Glutamatergic neuron (in vitro differentiated cells): ENCODE results near the gene APOA4. TPM values are rescaled to one million over a fixed set of nuclear protein-coding genes. Genes with fewer than 3 reads are reported as not detected.

Source experiments
- DNase-seq: peaks from one replicate; pipeline ENCODE4 v3.0.0; 2022
- H3K27ac Mint-ChIP-seq: one replicate; pipeline ENCODE4 v1.8.0; 2020; ENCODE audit warnings: mild to moderate bottlenecking, mixed read lengths, inconsistent platforms; ENCODE audit not compliant: unreplicated experiment
- H3K27me3 Mint-ChIP-seq: one replicate; pipeline ENCODE4 v1.8.0; 2020; ENCODE audit warnings: mild to moderate bottlenecking, moderate library complexity, mixed read lengths, inconsistent platforms; ENCODE audit not compliant: unreplicated experiment
- H3K36me3 Mint-ChIP-seq: one replicate; pipeline ENCODE4 v1.8.0; 2020; ENCODE audit warnings: mild to moderate bottlenecking, mixed read lengths, inconsistent platforms; ENCODE audit not compliant: unreplicated experiment
- H3K4me1 Mint-ChIP-seq: one replicate; pipeline ENCODE4 v1.8.0; 2020; ENCODE audit warnings: mild to moderate bottlenecking, low read depth, mixed read lengths, inconsistent platforms; ENCODE audit not compliant: unreplicated experiment
- H3K4me3 Mint-ChIP-seq: one replicate; pipeline ENCODE4 v1.8.0; 2020; ENCODE audit warnings: mild to moderate bottlenecking, mixed read lengths, inconsistent platforms; ENCODE audit not compliant: unreplicated experiment
- H3K9me3 Mint-ChIP-seq: one replicate; pipeline ENCODE4 v1.8.0; 2020; ENCODE audit warnings: mild to moderate bottlenecking, moderate library complexity, mixed read lengths, inconsistent platforms; ENCODE audit not compliant: unreplicated experiment
- total RNA-seq: library from RNA; stranded (reverse); fragmentation: NEBNext Ultra II Directional; extraction: Animal tissue kit (Norgen Biotek cat#: 25700); gene quantifications from one replicate; pipeline ENCODE4 v1.2.1, GENCODE V29; 2021; ENCODE audit not compliant: unreplicated experiment
- TF ChIP-seq, protein P1 (sequence below): fragments of 200-600 bp; sonication (generic); IDR thresholded peaks from one replicate; pipeline ENCODE4 v1.5.0; 2021; ENCODE audit not compliant: partially characterized antibody, unreplicated experiment

APOA4 gene
- total RNA-seq, 1 donor from 2014 or later: not detected

DNA sequence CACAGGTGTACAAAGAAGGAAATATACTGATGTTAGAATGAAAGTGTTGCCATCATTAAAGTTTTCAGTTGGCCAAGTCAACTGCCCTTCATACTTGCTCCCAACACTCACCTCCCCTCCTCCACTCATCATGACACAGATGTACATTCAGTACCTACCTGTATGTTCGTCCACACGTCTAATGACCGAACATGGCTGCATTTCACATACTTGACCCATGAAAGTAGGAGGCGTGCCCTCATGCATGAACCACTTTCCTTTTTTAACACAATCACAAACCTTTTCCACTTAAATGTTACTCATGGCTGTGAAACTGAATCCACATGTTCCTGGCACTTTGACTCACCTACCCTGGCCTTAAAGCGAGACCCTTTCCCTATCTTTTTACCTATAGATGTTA is 47.1 kb downstream of the APOA4 start:
- Mint-ChIP-seq H3K27me3 (no peaks in the 10 kb centered on the region), H3K4me1 (peaks cover 10% of the 10 kb centered on the region), H3K36me3 (peaks cover 4% of the 10 kb centered on the region), H3K4me3 (no peak overlapping the region), H3K27ac (no peak overlapping the region), H3K9me3 (no peaks in the 10 kb centered on the region)
- DNase-seq: no peak
- TF ChIP-seq, protein P1, sequence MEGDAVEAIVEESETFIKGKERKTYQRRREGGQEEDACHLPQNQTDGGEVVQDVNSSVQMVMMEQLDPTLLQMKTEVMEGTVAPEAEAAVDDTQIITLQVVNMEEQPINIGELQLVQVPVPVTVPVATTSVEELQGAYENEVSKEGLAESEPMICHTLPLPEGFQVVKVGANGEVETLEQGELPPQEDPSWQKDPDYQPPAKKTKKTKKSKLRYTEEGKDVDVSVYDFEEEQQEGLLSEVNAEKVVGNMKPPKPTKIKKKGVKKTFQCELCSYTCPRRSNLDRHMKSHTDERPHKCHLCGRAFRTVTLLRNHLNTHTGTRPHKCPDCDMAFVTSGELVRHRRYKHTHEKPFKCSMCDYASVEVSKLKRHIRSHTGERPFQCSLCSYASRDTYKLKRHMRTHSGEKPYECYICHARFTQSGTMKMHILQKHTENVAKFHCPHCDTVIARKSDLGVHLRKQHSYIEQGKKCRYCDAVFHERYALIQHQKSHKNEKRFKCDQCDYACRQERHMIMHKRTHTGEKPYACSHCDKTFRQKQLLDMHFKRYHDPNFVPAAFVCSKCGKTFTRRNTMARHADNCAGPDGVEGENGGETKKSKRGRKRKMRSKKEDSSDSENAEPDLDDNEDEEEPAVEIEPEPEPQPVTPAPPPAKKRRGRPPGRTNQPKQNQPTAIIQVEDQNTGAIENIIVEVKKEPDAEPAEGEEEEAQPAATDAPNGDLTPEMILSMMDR: no peak

DNA sequence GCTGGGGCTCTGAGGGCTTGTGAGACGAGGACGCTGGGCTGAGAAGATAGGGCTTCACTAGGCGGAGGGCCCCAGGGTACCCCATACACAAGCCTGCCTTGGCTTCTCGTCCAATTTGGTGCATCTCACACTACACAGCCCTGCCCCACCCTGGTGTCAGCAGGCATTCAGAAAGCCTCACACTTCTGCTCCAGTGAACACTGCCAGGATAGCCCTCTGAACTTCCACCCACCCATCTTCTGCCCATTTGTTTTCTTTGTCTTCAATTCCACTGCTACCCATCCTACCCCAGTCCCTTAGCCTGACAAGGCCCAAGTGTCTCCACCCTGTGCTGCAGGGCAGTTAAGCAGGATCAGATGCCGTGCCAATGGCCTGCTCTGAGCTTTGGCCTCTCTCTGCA is 48.4 kb downstream of the APOA4 start:
- Mint-ChIP-seq H3K27ac (no peak overlapping the region), H3K27me3 (no peaks in the 10 kb centered on the region), H3K4me3 (no peak overlapping the region), H3K36me3 (peaks cover 4% of the 10 kb centered on the region), H3K4me1 (peaks cover 10% of the 10 kb centered on the region), H3K9me3 (no peaks in the 10 kb centered on the region)
- no peak for DNase-seq
- TF ChIP-seq, protein P1: no peak

DNA sequence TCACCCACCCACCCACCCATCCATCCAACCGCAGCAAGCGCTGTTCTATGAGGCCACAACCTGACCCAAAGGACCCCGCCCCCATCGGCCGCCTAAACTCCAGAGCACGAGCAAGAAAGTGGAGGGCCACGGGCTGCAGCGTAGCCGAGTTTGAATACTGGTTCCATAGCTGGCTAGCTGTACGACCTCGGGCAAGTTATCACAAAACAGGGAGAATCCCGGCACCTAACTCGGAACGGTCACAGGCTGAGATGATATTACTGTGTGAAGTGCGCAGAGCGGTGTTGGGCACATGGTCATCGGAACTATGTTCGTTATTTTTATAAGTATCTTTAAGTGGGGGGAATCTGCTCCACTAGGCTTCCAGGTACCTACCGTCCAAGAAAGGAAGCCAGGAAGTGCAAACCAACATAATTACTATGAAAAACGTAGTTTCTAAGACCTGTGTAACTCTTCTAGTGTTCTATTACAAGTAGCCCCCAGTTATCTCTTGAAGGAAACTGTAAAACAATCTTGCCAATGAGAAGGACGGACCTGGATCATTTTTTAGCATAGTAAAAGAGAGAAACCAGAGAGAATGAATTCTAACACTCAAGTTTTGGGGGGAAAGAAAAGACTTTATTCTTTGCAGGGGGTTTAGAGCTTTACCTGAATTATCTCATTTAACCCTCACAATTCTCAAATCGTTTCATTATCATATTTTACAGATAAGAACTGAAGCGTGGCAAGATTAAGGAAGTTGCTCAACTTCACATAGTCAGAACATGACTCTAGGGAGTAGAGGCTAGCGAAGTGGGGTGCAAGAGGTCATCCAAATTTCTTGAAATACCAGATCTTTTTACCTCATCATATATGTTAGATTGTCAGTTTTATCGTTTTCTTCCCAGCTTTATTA is 49.7 kb downstream of the APOA4 start:
- no peak for DNase-seq
- peak overlapping the region; percentile 97 for H3K4me3 Mint-ChIP-seq
- H3K27me3 Mint-ChIP-seq: no peaks in the 10 kb centered on the region
- peaks cover 10% of the 10 kb centered on the region for H3K4me1 Mint-ChIP-seq
- no peaks in the 10 kb centered on the region for H3K9me3 Mint-ChIP-seq
- TF ChIP-seq, protein P1: no peak
- H3K36me3 Mint-ChIP-seq: no peaks in the 10 kb centered on the region
- H3K27ac Mint-ChIP-seq: no peak overlapping the region

DNA sequence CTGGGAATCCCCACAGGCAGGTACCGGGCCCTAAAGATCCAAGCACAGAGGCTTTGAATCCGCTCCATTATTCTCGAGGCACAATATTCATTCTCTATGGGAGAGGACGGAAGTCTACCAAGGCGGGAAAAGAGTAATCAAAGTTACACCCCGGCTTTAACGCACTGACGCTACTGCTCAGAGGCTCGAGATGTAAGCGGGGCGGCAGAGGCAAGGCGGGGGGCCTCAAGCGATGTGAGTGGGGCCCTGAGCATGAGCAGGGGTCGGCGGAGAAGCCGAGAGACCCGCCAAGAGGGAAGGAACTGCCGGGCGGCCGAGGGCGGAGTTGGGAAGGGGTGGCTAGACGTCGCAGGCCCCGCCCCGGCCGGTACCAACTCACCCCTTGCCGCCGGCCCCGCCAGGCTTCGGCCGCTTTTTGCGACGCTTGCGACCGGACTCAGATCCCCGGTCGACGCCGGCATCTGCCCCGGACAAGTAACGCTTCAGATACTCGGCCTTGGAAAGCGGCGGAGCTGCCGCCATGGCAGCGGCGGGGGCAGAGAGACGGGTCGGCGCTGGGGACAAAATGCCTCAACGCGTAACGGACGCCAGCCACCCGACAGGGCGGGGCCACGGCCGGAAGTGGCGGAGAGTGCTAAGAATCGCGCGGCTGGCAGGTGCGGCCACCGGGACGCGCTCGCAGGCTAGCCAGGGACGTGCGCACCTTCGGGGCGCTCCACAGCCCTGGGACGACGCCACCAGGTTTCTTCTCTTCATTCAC is 50.5 kb downstream of the APOA4 start, which contains the start of gene BUD13:
Gene BUD13 (minus strand): TSS at position 545 of the 760 bp plus-strand sequence. CDS start 23 bp downstream, at position 522.
- peak within 1 kb of the TSS; percentile 97 for H3K4me3 Mint-ChIP-seq
- peak within 1 kb of the TSS; percentile 89 for H3K27ac Mint-ChIP-seq
- no peaks in the 10 kb centered on the region for H3K27me3 Mint-ChIP-seq
- DNase-seq: peak; percentile 97
- H3K4me1 Mint-ChIP-seq: peaks cover 10% of the 10 kb centered on the region
- H3K9me3 Mint-ChIP-seq: no peaks in the 10 kb centered on the region
- TF ChIP-seq, protein P1: no peak
- H3K36me3 Mint-ChIP-seq: no peaks in the 10 kb centered on the region
